Prostate gland (tissue), 2 donors: ENCODE measurements around the gene ADCY4. TPM values are rescaled to one million over a fixed set of nuclear protein-coding genes. Genes with fewer than 3 reads are reported as not detected.
"Not testable (repeated sequence)": the region's sequence is repeated elsewhere in the genome, so short reads cannot be mapped to it uniquely, and the experiment has no call there.

ENCODE experiments used
- DNase-seq: peaks from one replicate; pipeline ENCODE4 v3.0.0-alpha.2; 2019; ENCODE audit warnings: low spot score
- H3K27ac ChIP-seq, 2 donors: fragments of 200-600 bp; sonication (generic); 2 replicates each; pipeline ENCODE4 v1.5.1; 2017 to 2019
- H3K27me3 ChIP-seq: fragments of 200-600 bp; sonication (generic); replicated peaks from 2 replicates; pipeline ENCODE4 v1.5.1; 2019; ENCODE audit not compliant: insufficient read depth
- H3K36me3 ChIP-seq, 2 donors: fragments of 200-600 bp; sonication (generic); 1 replicate in 1 of 2; 2 replicates in 1 of 2; pipeline versions ENCODE4 v1.5.1 to v1.8.1; 2017 to 2019
- H3K4me1 ChIP-seq: fragments of 200-600 bp; sonication (generic); replicated peaks from 2 replicates; pipeline ENCODE4 v1.5.1; 2019
- H3K4me3 ChIP-seq, 2 donors: fragments of 200-600 bp; sonication (generic); 2 replicates each; pipeline ENCODE4 v1.5.1; 2017 to 2019
- H3K9me3 ChIP-seq: fragments of 200-600 bp; sonication (generic); 2 replicates; pipeline ENCODE4 v1.5.1; 2017
- POLR2A ChIP-seq: fragments of 450-650 bp; IDR thresholded peaks from one replicate; pipeline ENCODE4 v1.6.1; 2016; ENCODE audit warnings: antibody characterized with exemption, mild to moderate bottlenecking
- POLR2AphosphoS5 ChIP-seq: sonication (generic); formaldehyde crosslinking; IDR thresholded peaks from one replicate; pipeline ENCODE4 v1.6.1; 2017; ENCODE audit warnings: antibody characterized with exemption
- WGBS: methylation state at CpG from one replicate; pipeline ENCODE4 v1.1.5; 2018; 5-methylcytosine and 5-hydroxymethylcytosine counted together
- intact Hi-C: fragments of 100-400 bp; cut with DNase I; formaldehyde crosslinking; loops from one replicate; pipeline ENCODE4 v1.14.2; 2022
- total RNA-seq, 2 donors: library from RNA; depleted of rRNA; stranded (reverse); fragments of >200 nt; gene quantifications; one replicate each; pipeline ENCODE4 v1.1.0, GENCODE V29; 2016
- TF ChIP-seq, protein P1 (sequence below), 4 experiments: fragments of 200-600 bp in 2 of 4; fragments of 450-650 bp in 2 of 4; sonication (generic) in 2 of 4; IDR thresholded peaks; 1 replicate in 3 of 4; 2 replicates in 1 of 4; pipeline ENCODE4 v1.5.1; 2016 to 2019; ENCODE audit warnings: antibody characterized with exemption in 4 of 4, mild to moderate bottlenecking in 2 of 4, moderate library complexity in 2 of 4

The ADCY4 gene
- total RNA-seq, 2 donors from 2014 or later = 19.4 to 28.7 TPM

DNA sequence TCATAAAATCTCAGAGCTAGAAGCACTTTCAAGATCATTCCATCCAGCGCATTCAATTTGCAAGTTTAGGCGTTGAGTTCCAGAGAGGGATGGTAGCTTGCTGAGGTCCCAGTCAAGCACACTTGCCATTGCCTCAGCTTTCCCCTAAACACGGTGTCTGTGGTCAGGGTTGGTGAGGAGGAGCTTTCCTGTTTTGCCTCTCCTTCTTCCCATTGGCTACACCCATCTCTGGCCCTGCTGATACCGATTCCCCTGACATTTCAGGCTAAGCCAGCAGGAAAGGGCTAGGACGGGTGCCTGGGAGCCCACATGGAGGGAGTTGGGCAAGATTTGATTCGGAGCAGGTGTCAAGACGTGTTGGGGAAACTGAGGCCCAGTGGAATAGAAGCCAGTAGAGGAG is 42.3 kb upstream of the ADCY4 start:
- DNase-seq = no peak
- TF ChIP-seq, protein P1, sequence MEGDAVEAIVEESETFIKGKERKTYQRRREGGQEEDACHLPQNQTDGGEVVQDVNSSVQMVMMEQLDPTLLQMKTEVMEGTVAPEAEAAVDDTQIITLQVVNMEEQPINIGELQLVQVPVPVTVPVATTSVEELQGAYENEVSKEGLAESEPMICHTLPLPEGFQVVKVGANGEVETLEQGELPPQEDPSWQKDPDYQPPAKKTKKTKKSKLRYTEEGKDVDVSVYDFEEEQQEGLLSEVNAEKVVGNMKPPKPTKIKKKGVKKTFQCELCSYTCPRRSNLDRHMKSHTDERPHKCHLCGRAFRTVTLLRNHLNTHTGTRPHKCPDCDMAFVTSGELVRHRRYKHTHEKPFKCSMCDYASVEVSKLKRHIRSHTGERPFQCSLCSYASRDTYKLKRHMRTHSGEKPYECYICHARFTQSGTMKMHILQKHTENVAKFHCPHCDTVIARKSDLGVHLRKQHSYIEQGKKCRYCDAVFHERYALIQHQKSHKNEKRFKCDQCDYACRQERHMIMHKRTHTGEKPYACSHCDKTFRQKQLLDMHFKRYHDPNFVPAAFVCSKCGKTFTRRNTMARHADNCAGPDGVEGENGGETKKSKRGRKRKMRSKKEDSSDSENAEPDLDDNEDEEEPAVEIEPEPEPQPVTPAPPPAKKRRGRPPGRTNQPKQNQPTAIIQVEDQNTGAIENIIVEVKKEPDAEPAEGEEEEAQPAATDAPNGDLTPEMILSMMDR (IDR thresholded peaks at IDR 0.05) = no peak
- no peak for TF ChIP-seq POLR2AphosphoS5
- no peak for TF ChIP-seq POLR2A
- Histone ChIP-seq H3K27me3 (no peaks in the 10 kb centered on the region), H3K36me3 (no peaks in the 10 kb centered on the region), H3K4me3 (no peak overlapping the region), H3K27ac (no peak overlapping the region), H3K4me1 (no peaks in the 10 kb centered on the region), H3K9me3 (no peaks in the 10 kb centered on the region)
- intact Hi-C loops = no loop called here
- WGBS = 84% methylated on average over 7 of the region's 7 CpGs

DNA sequence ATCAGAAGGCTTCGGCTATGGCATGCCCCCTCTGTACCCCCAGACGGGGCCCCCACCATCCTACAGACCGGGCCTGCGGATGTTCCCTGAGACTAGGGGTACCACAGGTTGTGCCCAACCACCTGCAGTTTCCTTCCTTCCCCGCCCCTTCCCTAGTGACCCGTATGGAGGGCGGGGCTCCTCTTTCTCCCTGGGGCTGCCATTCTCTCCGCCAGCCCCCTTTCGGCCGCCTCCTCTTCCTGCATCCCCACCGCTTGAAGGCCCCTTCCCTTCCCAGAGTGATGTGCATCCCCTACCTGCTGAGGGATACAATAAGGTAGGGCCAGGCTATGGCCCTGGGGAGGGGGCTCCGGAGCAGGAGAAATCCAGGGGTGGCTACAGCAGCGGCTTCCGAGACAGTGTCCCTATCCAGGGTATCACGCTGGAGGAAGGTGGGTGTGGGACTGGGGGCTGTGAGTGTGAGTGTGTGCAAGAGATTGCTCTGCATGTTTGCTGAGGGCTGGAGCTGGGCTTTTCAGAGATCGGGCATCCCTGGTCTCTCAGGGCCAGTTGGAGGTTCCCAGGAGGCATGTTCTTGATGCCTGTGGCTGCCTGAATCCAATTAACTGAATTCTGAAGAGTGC is 41.7 kb upstream of the ADCY4 start:
- Histone ChIP-seq H3K4me3 (no peak overlapping the region), H3K36me3 (no peaks in the 10 kb centered on the region), H3K27me3 (no peaks in the 10 kb centered on the region), H3K9me3 (no peaks in the 10 kb centered on the region), H3K27ac (no peak overlapping the region), H3K4me1 (no peaks in the 10 kb centered on the region)
- DNase-seq = no peak
- TF ChIP-seq, protein P1 (IDR thresholded peaks at IDR 0.05) = no peak
- TF ChIP-seq POLR2AphosphoS5 (no peak), POLR2A (no peak)
- intact Hi-C loops = no loop called here
- 78% methylated on average over 16 of the region's 16 CpGs for WGBS

DNA sequence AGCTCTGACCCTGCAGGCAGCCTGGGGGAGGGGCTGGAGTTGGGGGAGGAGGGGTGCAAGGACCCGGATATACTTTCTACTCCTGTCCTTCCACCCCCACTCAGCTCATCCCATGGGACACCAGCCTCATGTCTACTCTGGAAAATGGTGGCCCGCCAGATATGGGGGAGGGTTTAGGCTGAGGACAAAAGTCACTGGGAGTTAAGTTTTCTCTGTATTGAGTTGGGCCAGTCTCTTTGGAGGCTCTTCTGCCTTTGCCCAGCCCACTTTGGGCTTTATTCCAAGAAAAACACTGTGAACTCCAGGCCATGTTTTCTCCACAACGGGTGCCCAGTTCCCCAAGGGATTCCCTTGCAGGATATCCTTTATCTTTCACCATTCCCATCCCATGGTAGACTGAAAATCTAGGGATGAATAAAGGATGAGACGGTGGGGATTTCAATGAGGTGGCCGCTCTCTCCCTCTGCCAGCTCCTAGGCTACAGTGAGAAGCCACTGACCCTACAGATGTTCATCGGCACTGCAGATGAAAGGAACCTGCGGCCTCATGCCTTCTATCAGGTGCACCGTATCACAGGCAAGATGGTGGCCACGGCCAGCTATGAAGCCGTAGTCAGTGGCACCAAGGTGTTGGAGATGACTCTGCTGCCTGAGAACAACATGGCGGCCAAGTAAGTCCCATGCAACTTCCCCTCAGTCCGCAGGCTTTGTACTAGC is 38.0 kb upstream of the ADCY4 start:
- H3K27ac ChIP-seq = no peak overlapping the region
- DNase-seq = no peak
- WGBS = 81% methylated on average over 12 of the region's 12 CpGs
- intact Hi-C loops = no loop called here
- H3K4me3 ChIP-seq = no peak overlapping the region
- H3K9me3 ChIP-seq = no peaks in the 10 kb centered on the region
- TF ChIP-seq, protein P1 (IDR thresholded peaks at IDR 0.05) = no peak
- TF ChIP-seq POLR2AphosphoS5 = no peak
- no peak for TF ChIP-seq POLR2A
- H3K36me3 ChIP-seq = no peaks in the 10 kb centered on the region
- no peaks in the 10 kb centered on the region for H3K4me1 ChIP-seq
- H3K27me3 ChIP-seq = no peaks in the 10 kb centered on the region

DNA sequence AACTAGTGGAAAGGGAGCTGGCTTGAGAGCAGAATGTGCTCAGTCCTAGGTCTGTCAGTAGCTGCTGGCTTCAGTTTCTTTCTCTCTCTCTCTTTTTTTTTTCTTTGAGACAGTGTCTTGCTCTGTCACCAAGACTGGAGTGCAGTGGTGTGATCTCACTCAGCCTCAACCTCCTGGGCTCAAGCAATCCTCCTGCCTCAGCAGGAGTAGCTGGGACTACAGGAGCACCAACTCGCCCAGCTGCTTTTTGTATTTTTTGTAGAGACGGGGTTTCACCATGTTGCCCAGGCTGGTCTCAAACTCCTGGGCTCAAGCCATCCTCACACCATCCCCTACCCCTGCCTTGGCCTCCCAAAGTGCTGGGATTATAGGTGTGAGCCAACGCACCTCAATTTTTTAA is 36.7 kb upstream of the ADCY4 start:
- H3K36me3 ChIP-seq, H3K4me3 ChIP-seq, H3K27me3 ChIP-seq, H3K9me3 ChIP-seq, H3K4me1 ChIP-seq, DNase-seq, H3K27ac ChIP-seq, intact Hi-C loops: not testable (repeated sequence)
- 70% methylated on average over 3 of the region's 3 CpGs for WGBS

DNA sequence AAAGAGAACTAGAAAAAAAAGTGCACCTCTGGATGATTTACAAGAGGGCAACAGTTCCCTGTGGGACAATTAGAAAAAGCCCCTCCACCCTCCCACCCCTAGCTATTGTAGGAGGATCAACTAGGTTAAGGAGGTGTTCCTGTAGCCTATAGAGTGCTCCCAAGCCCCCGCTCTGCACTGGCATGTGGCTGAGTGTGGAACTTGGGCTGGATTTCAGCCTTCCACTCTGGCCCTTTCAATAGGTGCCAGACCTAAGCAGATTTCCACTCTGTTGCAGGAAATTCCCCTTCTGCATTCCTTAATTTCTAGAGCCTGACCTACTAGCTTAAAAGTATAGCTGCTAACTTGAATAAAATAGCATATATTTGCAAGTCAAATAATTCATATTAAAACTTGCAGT is 35.9 kb upstream of the ADCY4 start:
- no peak overlapping the region for H3K27ac ChIP-seq
- no peak for DNase-seq
- intact Hi-C loops = no loop called here
- H3K4me1 ChIP-seq = no peaks in the 10 kb centered on the region
- no peak overlapping the region for H3K4me3 ChIP-seq
- no peaks in the 10 kb centered on the region for H3K9me3 ChIP-seq
- H3K36me3 ChIP-seq = no peaks in the 10 kb centered on the region
- TF ChIP-seq, protein P1 (IDR thresholded peaks at IDR 0.05) = no peak
- TF ChIP-seq POLR2A (no peak), POLR2AphosphoS5 (no peak)
- WGBS = 38% methylated on average over 1 of the region's 1 CpG
- no peaks in the 10 kb centered on the region for H3K27me3 ChIP-seq
